A549 (cell line): Measurements from ENCODE around the gene MRPL20. TPM values are rescaled to one million over a fixed set of nuclear protein-coding genes. Genes with fewer than 3 reads are reported as not detected.

ENCODE experiments used
- ATAC-seq, 2 experiments: fragments of 200-7000 bp in 1 of 2; fragments of >200 bp in 1 of 2; cut with Nextera tagmentation in 1 of 2; cut with Tn5 transposase in 1 of 2; 3 replicates each; pipeline versions ENCODE4 v1.8.0 to v1.9.1; 2018 to 2020; ENCODE audit warnings: mild to moderate bottlenecking in 1 of 2, moderate library complexity in 1 of 2
- CTCF ChIA-PET: fragments of 300-600 bp; sonication (Branson Sonifier 250); formaldehyde crosslinking; extraction: SDS; loops from one replicate; lab custom pipeline; 2021; ENCODE audit warnings: antibody characterized with exemption, inconsistent platforms; lab: Yijun Ruan, JAX
- POLR2A ChIA-PET: fragments of 350-600 bp; formaldehyde crosslinking; extraction: SDS; loops from one replicate; lab custom pipeline; 2021; ENCODE audit warnings: antibody characterized with exemption, inconsistent platforms; lab: Yijun Ruan, JAX
- DNase-seq, 2 experiments: peaks; one replicate each; pipeline versions ENCODE4 v3.0.0 to v3.0.0-alpha.2; 2011 to 2016; ENCODE audit warnings: low read depth in 1 of 2, low spot score in 1 of 2
- FAIRE-seq: peaks from 2 replicates; lab custom pipeline; 2011; peaks lifted over from hg19 to GRCh38; lab: Jason Lieb, UNC
- H3K27ac ChIP-seq, 2 experiments: fragments of >200 bp; sonication (Bioruptor Twin); formaldehyde crosslinking; 3 replicates each; pipeline ENCODE4 v1.5.1; 2016 to 2017
- H3K4me1 ChIP-seq: fragments of >200 bp; sonication (Bioruptor Twin); formaldehyde crosslinking; 3 replicates; pipeline ENCODE4 v1.6.1; 2016
- H3K4me2 ChIP-seq: fragments of >200 bp; sonication (Bioruptor Twin); formaldehyde crosslinking; 3 replicates; pipeline ENCODE4 v1.6.1; 2016
- H3K4me3 ChIP-seq: fragments of >200 bp; sonication (Bioruptor Twin); formaldehyde crosslinking; 3 replicates; pipeline ENCODE4 v1.5.1; 2016
- H3K9me3 ChIP-seq: fragments of >200 bp; sonication (Bioruptor Twin); formaldehyde crosslinking; 3 replicates; pipeline ENCODE4 v1.6.1; 2016
- EHMT2 ChIP-seq: fragments of 200-600 bp; sonication (generic); IDR thresholded peaks from 2 replicates; pipeline ENCODE4 v1.6.1; 2016; ENCODE audit warnings: antibody characterized with exemption, low read depth, mild to moderate bottlenecking, moderate library complexity
- EP300 ChIP-seq, 2 experiments: fragments of >200 bp; sonication (Bioruptor Twin); formaldehyde crosslinking; IDR thresholded peaks; 2 replicates in 1 of 2; 3 replicates in 1 of 2; pipeline ENCODE4 v1.6.1; 2016 to 2017
- ESRRA ChIP-seq: fragments of 150-350 bp; IDR thresholded peaks from 2 replicates; pipeline ENCODE4 v1.6.1; 2014; ENCODE audit warnings: mild to moderate bottlenecking, low read length, borderline replicate concordance
- HDAC2 ChIP-seq: fragments of 200-600 bp; sonication (generic); IDR thresholded peaks from 2 replicates; pipeline ENCODE4 v1.6.1; 2016
- HOXB5 ChIP-seq: fragments of 250-450 bp; sonication (Bioruptor Pico); IDR thresholded peaks from 2 replicates; pipeline ENCODE4 v1.5.0; 2020; ENCODE audit warnings: mild to moderate bottlenecking, moderate library complexity
- JUN ChIP-seq, 2 experiments: fragments of >200 bp; sonication (Bioruptor Twin); formaldehyde crosslinking; IDR thresholded peaks; 2 replicates in 1 of 2; 3 replicates in 1 of 2; pipeline ENCODE4 v1.6.1; 2016 to 2017
- KDM5A ChIP-seq: fragments of 200-600 bp; sonication (generic); IDR thresholded peaks from 2 replicates; pipeline ENCODE4 v1.6.1; 2016; ENCODE audit warnings: antibody characterized with exemption, mild to moderate bottlenecking
- NFE2L2 ChIP-seq: fragments of 150-350 bp; conservative IDR thresholded peaks from 2 replicates; pipeline ENCODE4 v1.6.1; 2014; ENCODE audit warnings: low read length
- POLR2A ChIP-seq: IDR thresholded peaks from 2 replicates; pipeline ENCODE4 v1.6.1; 2012; ENCODE audit warnings: mild to moderate bottlenecking, low read length
- RAD21 ChIP-seq, 2 experiments: fragments of >200 bp in 1 of 2; sonication (Bioruptor Twin) in 1 of 2; formaldehyde crosslinking in 1 of 2; IDR thresholded peaks in 1 of 2; conservative IDR thresholded peaks in 1 of 2; 2 replicates in 1 of 2; 3 replicates in 1 of 2; pipeline ENCODE4 v1.6.1; 2012 to 2018; ENCODE audit warnings: inconsistent platforms in 1 of 2
- RCOR1 ChIP-seq: fragments of 150-350 bp; IDR thresholded peaks from 2 replicates; pipeline ENCODE4 v1.6.1; 2014; ENCODE audit warnings: antibody characterized with exemption, low read length, low read depth
- RFX5 ChIP-seq: fragments of 450-650 bp; IDR thresholded peaks from 2 replicates; pipeline ENCODE4 v1.7.1; 2014; ENCODE audit warnings: antibody characterized with exemption, mild to moderate bottlenecking, moderate library complexity
- RNF2 ChIP-seq: fragments of 200-600 bp; sonication (generic); IDR thresholded peaks from 2 replicates; pipeline ENCODE4 v1.6.1; 2016; ENCODE audit warnings: low read depth, mild to moderate bottlenecking, antibody characterized with exemption, moderate library complexity, borderline replicate concordance
- ZC3H11A ChIP-seq: fragments of 450-650 bp; IDR thresholded peaks from 2 replicates; pipeline ENCODE4 v1.6.1; 2014; ENCODE audit warnings: antibody characterized with exemption, mild to moderate bottlenecking
- ZFP36 ChIP-seq: fragments of 450-650 bp; IDR thresholded peaks from 2 replicates; pipeline ENCODE4 v1.6.1; 2014; ENCODE audit warnings: borderline replicate concordance; ENCODE audit not compliant: partially characterized antibody
- ZSCAN20 ChIP-seq: fragments of 250-450 bp; sonication (Bioruptor Pico); IDR thresholded peaks from 2 replicates; pipeline ENCODE4 v1.8.0; 2022; ENCODE audit warnings: mild to moderate bottlenecking, moderate library complexity
- WGBS: methylation state at CpG from one replicate; pipeline ENCODE4 v1.1.6; 2017; ENCODE audit errors: missing lambda C conversion rate; 5-methylcytosine and 5-hydroxymethylcytosine counted together
- polyA plus RNA-seq, 4 experiments: library from polyadenylated mRNA; depleted of rRNA in 3 of 4; stranded (reverse); fragments of >200 nt; fragmentation: RNase III in 1 of 4; extraction: RNeasy Plus Mini Kit Qiagen cat#74134 plus additional on column Dnase treatment in 1 of 4; gene quantifications; 2 replicates in 3 of 4; 3 replicates in 1 of 4; pipeline ENCODE4 v1.2.3, GENCODE V29; 2011 to 2017
- TF ChIP-seq, protein P1 (sequence below): IDR thresholded peaks from 2 replicates; pipeline ENCODE4 v1.6.1; 2012
- TF ChIP-seq, protein P2 (sequence below): fragments of 250-450 bp; sonication (Bioruptor Pico); IDR thresholded peaks from 2 replicates; pipeline ENCODE4 v1.5.0; 2020; ENCODE audit warnings: low read depth, mild to moderate bottlenecking, moderate library complexity
- TF ChIP-seq, protein P3 (sequence below): IDR thresholded peaks from 2 replicates; pipeline ENCODE4 v1.6.1; 2012
- TF ChIP-seq, protein P4 (sequence below): IDR thresholded peaks from 2 replicates; pipeline ENCODE4 v1.6.1; 2012; ENCODE audit warnings: low read depth, borderline replicate concordance
- TF ChIP-seq, protein P5 (sequence below): fragments of 450-650 bp; IDR thresholded peaks from 2 replicates; pipeline ENCODE4 v1.6.1; 2014; ENCODE audit warnings: antibody characterized with exemption
- TF ChIP-seq, protein P6 (sequence below): fragments of >200 bp; sonication (Bioruptor Twin); formaldehyde crosslinking; IDR thresholded peaks from 3 replicates; pipeline ENCODE4 v1.5.1; 2016

The MRPL20 gene
- polyA plus RNA-seq, 2 of the 4 experiments (the other 2 are of a cell fraction) = 158 to 163 TPM

DNA sequence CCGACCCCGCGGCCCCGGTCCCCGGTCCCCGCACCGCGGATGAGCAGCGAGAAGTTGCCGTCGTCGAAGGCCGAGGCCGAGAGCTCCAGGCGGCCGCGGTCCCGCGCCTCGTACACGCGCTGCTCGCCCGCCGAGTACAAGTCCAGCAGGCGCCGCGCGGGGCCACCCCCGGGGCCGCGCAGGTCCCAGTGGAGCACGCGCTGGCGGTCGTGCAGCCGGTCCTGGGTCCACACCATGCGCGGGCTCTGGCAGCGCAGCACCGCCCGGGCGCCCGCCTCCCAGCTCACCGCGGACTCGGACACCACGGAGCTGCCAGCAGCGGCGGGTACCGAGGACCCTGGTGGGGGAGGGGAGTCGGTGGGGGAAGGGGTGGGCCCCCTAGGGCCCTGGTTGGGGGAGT lies 51.7 kb downstream of the MRPL20 start:
- Histone ChIP-seq H3K27ac (peak overlapping the region in 1 of 2 experiments; percentile 86; a peak in 3 of 6 replicates), H3K4me1 (peaks cover 38% of the 10 kb centered on the region), H3K4me2 (peak overlapping the region; percentile 85), H3K9me3 (no peaks in the 10 kb centered on the region), H3K4me3 (peak overlapping the region; percentile 33; the same call in 2 of the 3 replicates)
- POLR2A ChIA-PET = interaction anchor here (0.8 to 1.0 kb wide), 2 partner anchors 15 to 20 kb away, joined by 3 to 4 read pairs; partner anchors contain the start of gene AURKAIP1
- ATAC-seq (peak; percentile 27 to 53; a peak in 4 of 6 replicates), DNase-seq (peak in 1 of 2 experiments; percentile 54), FAIRE-seq (no peak)
- CTCF ChIA-PET = interaction anchor here (0.7 to 1.0 kb wide), 2 partner anchors 16 to 149 kb away, joined by 3 read pairs; no protein-coding TSS in a partner anchor
- TF ChIP-seq ZSCAN20 (CRISPR knock-in tag) (no peak), RAD21 (conservative IDR thresholded peaks at IDR 0.05 in 1 of 2, IDR thresholded peaks at IDR 0.05 in 1 of 2) (no peak), POLR2A (0 out of 2 replicates have a peak, but pooled peaks have one; percentile 7), ESRRA (no peak), NFE2L2 (no peak), HOXB5 (CRISPR knock-in tag) (no peak)
- TF ChIP-seq, protein P1, sequence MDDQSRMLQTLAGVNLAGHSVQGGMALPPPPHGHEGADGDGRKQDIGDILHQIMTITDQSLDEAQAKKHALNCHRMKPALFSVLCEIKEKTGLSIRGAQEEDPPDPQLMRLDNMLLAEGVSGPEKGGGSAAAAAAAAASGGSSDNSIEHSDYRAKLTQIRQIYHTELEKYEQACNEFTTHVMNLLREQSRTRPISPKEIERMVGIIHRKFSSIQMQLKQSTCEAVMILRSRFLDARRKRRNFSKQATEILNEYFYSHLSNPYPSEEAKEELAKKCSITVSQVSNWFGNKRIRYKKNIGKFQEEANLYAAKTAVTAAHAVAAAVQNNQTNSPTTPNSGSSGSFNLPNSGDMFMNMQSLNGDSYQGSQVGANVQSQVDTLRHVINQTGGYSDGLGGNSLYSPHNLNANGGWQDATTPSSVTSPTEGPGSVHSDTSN = 0 out of 2 replicates have a peak, but pooled peaks have one; percentile 18
- TF ChIP-seq, protein P2, sequence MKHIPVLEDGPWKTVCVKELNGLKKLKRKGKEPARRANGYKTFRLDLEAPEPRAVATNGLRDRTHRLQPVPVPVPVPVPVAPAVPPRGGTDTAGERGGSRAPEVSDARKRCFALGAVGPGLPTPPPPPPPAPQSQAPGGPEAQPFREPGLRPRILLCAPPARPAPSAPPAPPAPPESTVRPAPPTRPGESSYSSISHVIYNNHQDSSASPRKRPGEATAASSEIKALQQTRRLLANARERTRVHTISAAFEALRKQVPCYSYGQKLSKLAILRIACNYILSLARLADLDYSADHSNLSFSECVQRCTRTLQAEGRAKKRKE = no peak
- TF ChIP-seq, protein P3, sequence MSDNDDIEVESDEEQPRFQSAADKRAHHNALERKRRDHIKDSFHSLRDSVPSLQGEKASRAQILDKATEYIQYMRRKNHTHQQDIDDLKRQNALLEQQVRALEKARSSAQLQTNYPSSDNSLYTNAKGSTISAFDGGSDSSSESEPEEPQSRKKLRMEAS = peak; percentile 59; the same call in 1 of the 2 replicates
- TF ChIP-seq, protein P4, sequence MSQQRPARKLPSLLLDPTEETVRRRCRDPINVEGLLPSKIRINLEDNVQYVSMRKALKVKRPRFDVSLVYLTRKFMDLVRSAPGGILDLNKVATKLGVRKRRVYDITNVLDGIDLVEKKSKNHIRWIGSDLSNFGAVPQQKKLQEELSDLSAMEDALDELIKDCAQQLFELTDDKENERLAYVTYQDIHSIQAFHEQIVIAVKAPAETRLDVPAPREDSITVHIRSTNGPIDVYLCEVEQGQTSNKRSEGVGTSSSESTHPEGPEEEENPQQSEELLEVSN = peak; percentile 77; the same call in 1 of the 2 replicates
- WGBS = no CpG with 5 or more reads among the region's 52 CpGs

DNA sequence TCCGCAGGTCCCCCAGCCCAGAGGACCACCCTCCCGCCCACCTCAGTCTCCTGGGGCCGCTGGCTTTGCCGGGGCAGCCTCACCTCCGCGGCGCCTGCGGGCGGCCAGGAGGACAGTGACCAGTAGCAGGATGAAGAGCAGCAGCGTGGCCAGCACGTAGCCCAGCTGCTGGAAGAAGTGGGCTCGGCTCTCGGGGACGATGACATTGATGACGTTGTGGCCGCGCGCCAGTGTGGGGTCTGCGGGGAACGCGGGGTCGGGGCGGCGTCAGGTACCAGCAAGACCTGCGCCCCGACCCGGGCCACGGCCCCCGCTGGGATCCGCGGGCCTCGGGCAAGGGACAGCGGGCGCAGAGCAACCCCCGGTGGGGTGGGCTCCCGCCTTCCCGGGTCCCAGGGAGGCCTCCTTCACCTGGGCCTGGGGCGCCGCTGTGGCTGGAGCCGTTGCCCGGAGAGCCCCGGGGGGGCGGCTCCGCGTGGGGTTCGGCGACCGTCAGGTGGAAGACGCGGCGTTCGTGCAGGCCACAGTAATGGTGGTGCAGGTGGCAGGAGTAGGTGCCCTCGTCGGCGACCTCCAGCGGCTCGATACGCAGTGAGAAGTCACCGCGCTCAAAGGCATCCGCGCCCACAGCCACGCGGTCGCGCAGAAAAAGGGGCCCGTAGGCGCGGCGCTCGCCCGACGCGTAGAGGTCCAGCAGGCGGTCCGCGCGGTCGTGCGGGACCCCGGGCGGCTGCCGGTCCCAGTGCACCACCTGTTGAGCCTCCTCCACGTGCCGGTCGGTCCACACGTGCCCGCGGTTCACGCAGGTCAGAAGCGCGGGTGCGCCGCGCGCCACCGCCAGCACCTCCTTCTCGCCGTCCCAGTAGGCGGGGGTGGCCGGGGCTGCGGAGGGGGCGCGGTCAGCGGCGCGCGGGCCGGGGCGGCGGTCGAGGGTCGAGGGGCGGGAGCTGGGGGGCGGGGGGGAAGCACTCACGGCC lies 52.5 kb downstream of the MRPL20 start:
- TF ChIP-seq JUN (IDR thresholded peaks at IDR 0.05) (no peak), KDM5A (no peak), RNF2 (no peak), EP300 (IDR thresholded peaks at IDR 0.05) (no peak), ESRRA (no peak), HDAC2 (no peak), RFX5 (no peak), RCOR1 (no peak), EHMT2 (no peak), POLR2A (no peak; the same call in 1 of the 2 replicates), ZC3H11A (no peak), ZFP36 (no peak), NFE2L2 (no peak)
- TF ChIP-seq, protein P5, sequence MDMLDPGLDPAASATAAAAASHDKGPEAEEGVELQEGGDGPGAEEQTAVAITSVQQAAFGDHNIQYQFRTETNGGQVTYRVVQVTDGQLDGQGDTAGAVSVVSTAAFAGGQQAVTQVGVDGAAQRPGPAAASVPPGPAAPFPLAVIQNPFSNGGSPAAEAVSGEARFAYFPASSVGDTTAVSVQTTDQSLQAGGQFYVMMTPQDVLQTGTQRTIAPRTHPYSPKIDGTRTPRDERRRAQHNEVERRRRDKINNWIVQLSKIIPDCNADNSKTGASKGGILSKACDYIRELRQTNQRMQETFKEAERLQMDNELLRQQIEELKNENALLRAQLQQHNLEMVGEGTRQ = no peak
- TF ChIP-seq, protein P6, sequence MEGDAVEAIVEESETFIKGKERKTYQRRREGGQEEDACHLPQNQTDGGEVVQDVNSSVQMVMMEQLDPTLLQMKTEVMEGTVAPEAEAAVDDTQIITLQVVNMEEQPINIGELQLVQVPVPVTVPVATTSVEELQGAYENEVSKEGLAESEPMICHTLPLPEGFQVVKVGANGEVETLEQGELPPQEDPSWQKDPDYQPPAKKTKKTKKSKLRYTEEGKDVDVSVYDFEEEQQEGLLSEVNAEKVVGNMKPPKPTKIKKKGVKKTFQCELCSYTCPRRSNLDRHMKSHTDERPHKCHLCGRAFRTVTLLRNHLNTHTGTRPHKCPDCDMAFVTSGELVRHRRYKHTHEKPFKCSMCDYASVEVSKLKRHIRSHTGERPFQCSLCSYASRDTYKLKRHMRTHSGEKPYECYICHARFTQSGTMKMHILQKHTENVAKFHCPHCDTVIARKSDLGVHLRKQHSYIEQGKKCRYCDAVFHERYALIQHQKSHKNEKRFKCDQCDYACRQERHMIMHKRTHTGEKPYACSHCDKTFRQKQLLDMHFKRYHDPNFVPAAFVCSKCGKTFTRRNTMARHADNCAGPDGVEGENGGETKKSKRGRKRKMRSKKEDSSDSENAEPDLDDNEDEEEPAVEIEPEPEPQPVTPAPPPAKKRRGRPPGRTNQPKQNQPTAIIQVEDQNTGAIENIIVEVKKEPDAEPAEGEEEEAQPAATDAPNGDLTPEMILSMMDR = no peak
- TF ChIP-seq, protein P1 = no peak
- peak overlapping the region; percentile 85; the same call in 2 of the 3 replicates for H3K4me2 ChIP-seq
- H3K9me3 ChIP-seq = no peaks in the 10 kb centered on the region
- POLR2A ChIA-PET = interaction anchor here (0.8 to 1.0 kb wide), 2 partner anchors 16 to 21 kb away, joined by 3 to 4 read pairs; partner anchors contain the start of gene AURKAIP1
- DNase-seq (no peak), ATAC-seq (no peak), FAIRE-seq (no peak)
- no peak overlapping the region for H3K4me3 ChIP-seq
- H3K4me1 ChIP-seq = peaks cover 34% of the 10 kb centered on the region
- H3K27ac ChIP-seq = peak overlapping the region in 1 of 2 experiments; percentile 86; a peak in 2 of 6 replicates
- WGBS = 93% methylated on average over 39 of the region's 116 CpGs
- CTCF ChIA-PET = interaction anchor here (0.7 to 3.8 kb wide), 3 partner anchors 17 to 150 kb away, joined by 3 to 35 read pairs (median 3); no protein-coding TSS in a partner anchor
